ENCODE data around the gene BCAR3.
"Not testable (repeated sequence)": the region's sequence is repeated elsewhere in the genome, so short reads cannot be mapped to it uniquely, and the experiment has no call there.

BCAR3 gene

GRCh38 chr1:93668121-93668520 is 13.5 kb downstream of the BCAR3 start:
- no peak for DNase-seq (ENCODE audit: low spot score)

- no peak for DNase-seq (ENCODE audit: low spot score)
Measured at GRCh38 chr1:93667642-93668041, 14.0 kb downstream of the BCAR3 start.

GRCh38 chr1:93666613-93667384 is 14.8 kb downstream of the BCAR3 start:
- no peak for DNase-seq (ENCODE audit: low spot score)

GRCh38 chr1:93665015-93665414 is 16.6 kb downstream of the BCAR3 start:
- DNase-seq (ENCODE audit: low spot score) = no peak

- no peak for DNase-seq (ENCODE audit: low spot score)
Measured at GRCh38 chr1:93663208-93663614, 18.4 kb downstream of the BCAR3 start.

- DNase-seq (ENCODE audit: low spot score) = no peak
Measured at GRCh38 chr1:93662481-93663207, 19.0 kb downstream of the BCAR3 start.

- no peak for DNase-seq (ENCODE audit: low spot score)
Measured at GRCh38 chr1:93661829-93662474, 19.7 kb downstream of the BCAR3 start.

GRCh38 chr1:93661341-93661740 is 20.3 kb downstream of the BCAR3 start:
- DNase-seq (ENCODE audit: low spot score) = not testable (repeated sequence)

GRCh38 chr1:93659822-93660503 is 21.7 kb downstream of the BCAR3 start:
- no peak for DNase-seq (ENCODE audit: low spot score)

- DNase-seq (ENCODE audit: low spot score) = no peak
Measured at GRCh38 chr1:93658188-93658587, 23.4 kb downstream of the BCAR3 start.

- DNase-seq (ENCODE audit: low spot score) = no peak
Measured at GRCh38 chr1:93656491-93656890, 25.1 kb downstream of the BCAR3 start.

GRCh38 chr1:93653656-93654055 is 28.0 kb downstream of the BCAR3 start:
- no peak for DNase-seq (ENCODE audit: low spot score)

GRCh38 chr1:93652323-93652949 is 29.2 kb downstream of the BCAR3 start:
- DNase-seq (ENCODE audit: low spot score) = no peak

- no peak for DNase-seq (ENCODE audit: low spot score)
Measured at GRCh38 chr1:93651695-93652094, 29.9 kb downstream of the BCAR3 start.

- not testable (repeated sequence) for DNase-seq (ENCODE audit: low spot score)
Measured at GRCh38 chr1:93650159-93650558, 31.5 kb downstream of the BCAR3 start.

- no peak for DNase-seq (ENCODE audit: low spot score)
Measured at GRCh38 chr1:93649231-93649630, 32.4 kb downstream of the BCAR3 start.

GRCh38 chr1:93648656-93649055 is 33.0 kb downstream of the BCAR3 start:
- DNase-seq (ENCODE audit: low spot score) = no peak

GRCh38 chr1:93641527-93641926 is 40.1 kb downstream of the BCAR3 start:
- no peak for DNase-seq (ENCODE audit: low spot score)

- no peak for DNase-seq (ENCODE audit: low spot score)
Measured at GRCh38 chr1:93640656-93641440, 40.8 kb downstream of the BCAR3 start.

- DNase-seq (ENCODE audit: low spot score) = no peak
Measured at GRCh38 chr1:93638981-93639380, 42.7 kb downstream of the BCAR3 start.

GRCh38 chr1:93638307-93638847 is 43.3 kb downstream of the BCAR3 start:
- DNase-seq (ENCODE audit: low spot score) = no peak
